Erythroblast (primary cell): ENCODE results near the gene TIE1.

Source experiments
- GATA1 ChIP-seq: IDR thresholded peaks from 2 replicates; pipeline ENCODE4 v1.6.1; 2011; ENCODE audit warnings: low read depth, mild to moderate bottlenecking, control low read depth, low read length, moderate library complexity
- POLR2A ChIP-seq: IDR thresholded peaks from 2 replicates; pipeline ENCODE4 v1.6.1; 2011; ENCODE audit warnings: mild to moderate bottlenecking, low read length

- peak; percentile 66 for TF ChIP-seq POLR2A
- TF ChIP-seq GATA1: peak; percentile 27
These were observed 66.5 kb downstream of the TIE1 start for GRCh38 chr1:43367026-43367903.
